DOHH2 (cell line): ENCODE data around the gene DHX58.

Experiments
- H3F3A ChIP-seq: fragments of 200-600 bp; sonication (generic), shearing (Covaris generic); 2 replicates; pipeline ENCODE4 v1.6.0; 2016; ENCODE audit warnings: antibody characterized with exemption, mild to moderate bottlenecking; ENCODE audit not compliant: control insufficient read depth, insufficient read depth
- H3K27ac ChIP-seq: fragments of 200-600 bp; sonication (generic); 2 replicates; pipeline ENCODE4 v1.5.1; 2014; ENCODE audit warnings: low read depth, mild to moderate bottlenecking, low read length, moderate library complexity
- H3K27me3 ChIP-seq: fragments of 200-600 bp; sonication (generic); 2 replicates; pipeline ENCODE4 v1.6.1; 2014; ENCODE audit warnings: mild to moderate bottlenecking, low read length, mixed read lengths; ENCODE audit not compliant: control insufficient read depth
- H3K36me3 ChIP-seq: fragments of 200-600 bp; sonication (generic); 2 replicates; pipeline ENCODE4 v1.6.1; 2014; ENCODE audit warnings: mild to moderate bottlenecking, low read length, moderate library complexity, mixed read lengths; ENCODE audit not compliant: control insufficient read depth
- H3K4me1 ChIP-seq: fragments of 200-600 bp; sonication (generic); 2 replicates; pipeline ENCODE4 v1.6.1; 2014; ENCODE audit warnings: mild to moderate bottlenecking, low read length, mixed read lengths; ENCODE audit not compliant: control insufficient read depth
- H3K4me2 ChIP-seq: fragments of 200-600 bp; sonication (generic); 2 replicates; pipeline ENCODE4 v1.6.0; 2014; ENCODE audit warnings: mild to moderate bottlenecking, low read length, moderate library complexity
- H3K4me3 ChIP-seq: fragments of 200-600 bp; sonication (generic); 2 replicates; pipeline ENCODE4 v1.5.1; 2014; ENCODE audit warnings: mild to moderate bottlenecking, low read length, mixed read lengths
- H3K79me2 ChIP-seq: fragments of 200-600 bp; sonication (generic); 2 replicates; pipeline ENCODE4 v1.6.1; 2014; ENCODE audit warnings: mild to moderate bottlenecking, low read length, mixed read lengths; ENCODE audit not compliant: control insufficient read depth
- H3K9me2 ChIP-seq: fragments of 200-600 bp; sonication (generic); replicated peaks from 2 replicates; pipeline ENCODE4 v1.6.1; 2014; ENCODE audit warnings: mild to moderate bottlenecking, low read length, mixed read lengths; ENCODE audit not compliant: control insufficient read depth
- H3K9me3 ChIP-seq: fragments of 200-600 bp; sonication (generic); 2 replicates; pipeline ENCODE4 v1.6.1; 2014; ENCODE audit warnings: antibody characterized with exemption, low read length, mixed read lengths; ENCODE audit not compliant: control insufficient read depth, insufficient read depth
- H4K20me1 ChIP-seq: fragments of 200-600 bp; sonication (generic); 2 replicates; pipeline ENCODE4 v1.6.0; 2014; ENCODE audit warnings: low read depth, mild to moderate bottlenecking, antibody characterized with exemption, low read length, moderate library complexity; ENCODE audit not compliant: control insufficient read depth, insufficient read depth
- CTCF ChIP-seq: fragments of 200-600 bp; sonication (generic); IDR thresholded peaks from one replicate; pipeline ENCODE4 v1.5.1; 2014; ENCODE audit warnings: antibody characterized with exemption, mild to moderate bottlenecking, low read depth, low read length; ENCODE audit not compliant: poor library complexity, severe bottlenecking
- EZH2phosphoT487 ChIP-seq: fragments of 200-600 bp; sonication (generic); IDR thresholded peaks from 2 replicates; pipeline ENCODE4 v1.6.1; 2017; ENCODE audit warnings: borderline replicate concordance, mild to moderate bottlenecking, antibody characterized with exemption, low read length, moderate library complexity, mixed read lengths

DHX58 gene

GRCh38 chr17:42055496-42055895 is 57.0 kb downstream of the DHX58 start:
- H3K27ac ChIP-seq: no peak overlapping the region
- no peaks in the 10 kb centered on the region for H4K20me1 ChIP-seq
- no peaks in the 10 kb centered on the region for H3K36me3 ChIP-seq
- H3K4me2 ChIP-seq: no peak overlapping the region
- no peaks in the 10 kb centered on the region for H3K4me1 ChIP-seq
- no peaks in the 10 kb centered on the region for H3K9me2 ChIP-seq
- H3F3A ChIP-seq: no peaks in the 10 kb centered on the region
- H3K27me3 ChIP-seq: peaks cover 42% of the 10 kb centered on the region
- H3K79me2 ChIP-seq: no peaks in the 10 kb centered on the region
- H3K4me3 ChIP-seq: no peak overlapping the region
- H3K9me3 ChIP-seq: peaks cover 9% of the 10 kb centered on the region
- no peak for TF ChIP-seq CTCF
- no peak for TF ChIP-seq EZH2phosphoT487

GRCh38 chr17:42055027-42055426 is 57.5 kb downstream of the DHX58 start:
- peaks cover 9% of the 10 kb centered on the region for H3K9me3 ChIP-seq
- H3F3A ChIP-seq: no peaks in the 10 kb centered on the region
- no peaks in the 10 kb centered on the region for H3K4me1 ChIP-seq
- H3K36me3 ChIP-seq: no peaks in the 10 kb centered on the region
- no peaks in the 10 kb centered on the region for H3K9me2 ChIP-seq
- H3K27ac ChIP-seq: no peak overlapping the region
- H3K27me3 ChIP-seq: peaks cover 44% of the 10 kb centered on the region
- TF ChIP-seq EZH2phosphoT487 (no peak), CTCF (no peak)
- no peaks in the 10 kb centered on the region for H3K79me2 ChIP-seq
- no peak overlapping the region for H3K4me2 ChIP-seq
- no peaks in the 10 kb centered on the region for H4K20me1 ChIP-seq
- no peak overlapping the region for H3K4me3 ChIP-seq

GRCh38 chr17:42053731-42054500 is 58.6 kb downstream of the DHX58 start:
- Histone ChIP-seq H3F3A (no peaks in the 10 kb centered on the region), H3K4me3 (no peak overlapping the region), H4K20me1 (no peaks in the 10 kb centered on the region), H3K36me3 (no peaks in the 10 kb centered on the region), H3K4me2 (no peak overlapping the region), H3K27me3 (peaks cover 55% of the 10 kb centered on the region), H3K9me3 (peaks cover 9% of the 10 kb centered on the region), H3K27ac (no peak overlapping the region), H3K9me2 (no peaks in the 10 kb centered on the region), H3K4me1 (no peaks in the 10 kb centered on the region), H3K79me2 (no peaks in the 10 kb centered on the region)
- TF ChIP-seq CTCF (no peak), EZH2phosphoT487 (no peak)
